Inferior parietal cortex (tissue), 1 donor: ENCODE results near the gene UBE3C.
"Not testable (repeated sequence)": the region's sequence is repeated elsewhere in the genome, so short reads cannot be mapped to it uniquely, and the experiment has no call there.

Experiments used
- DNase-seq: peaks from one replicate; pipeline ENCODE4 v3.0.0-alpha.2; 2016; ENCODE audit errors: extremely low spot score

Gene UBE3C

GRCh38 chr7:157130849-157131248 is 7.9 kb upstream of the UBE3C start:
- DNase-seq, result not testable (repeated sequence)

- DNase-seq, result no peak
Measured at GRCh38 chr7:157132796-157133195, 5.9 kb upstream of the UBE3C start.

- no peak for DNase-seq
Measured at GRCh38 chr7:157133304-157133703, 5.4 kb upstream of the UBE3C start.

- DNase-seq, result no peak
Measured at GRCh38 chr7:157136372-157136771, 2.4 kb upstream of the UBE3C start.

- peak; percentile 48 for DNase-seq
Measured at GRCh38 chr7:157138101-157138423, 664 bp upstream of the UBE3C start.

GRCh38 chr7:157139111-157139809 is 534 bp downstream of the UBE3C start:
- no peak for DNase-seq

- no peak for DNase-seq
Measured at GRCh38 chr7:157139810-157140510, 1.2 kb downstream of the UBE3C start.

- no peak for DNase-seq
Measured at GRCh38 chr7:157140511-157140905, 1.8 kb downstream of the UBE3C start.

- no peak for DNase-seq
Measured at GRCh38 chr7:157141525-157142060, 2.9 kb downstream of the UBE3C start.

- DNase-seq, result no peak
Measured at GRCh38 chr7:157143788-157144187, 5.1 kb downstream of the UBE3C start.

GRCh38 chr7:157149317-157149716 is 10.6 kb downstream of the UBE3C start:
- DNase-seq, result no peak

GRCh38 chr7:157150882-157151281 is 12.2 kb downstream of the UBE3C start:
- no peak for DNase-seq

GRCh38 chr7:157151626-157152339 is 13.1 kb downstream of the UBE3C start:
- no peak for DNase-seq

- DNase-seq, result no peak
Measured at GRCh38 chr7:157152391-157152937, 13.7 kb downstream of the UBE3C start.

GRCh38 chr7:157153260-157153659 is 14.5 kb downstream of the UBE3C start:
- no peak for DNase-seq

- no peak for DNase-seq
Measured at GRCh38 chr7:157155959-157156358, 17.2 kb downstream of the UBE3C start.

GRCh38 chr7:157158400-157158799 is 19.7 kb downstream of the UBE3C start:
- DNase-seq, result peak; percentile 66

GRCh38 chr7:157159537-157159936 is 20.8 kb downstream of the UBE3C start:
- DNase-seq, result not testable (repeated sequence)

GRCh38 chr7:157160433-157160832 is 21.7 kb downstream of the UBE3C start:
- no peak for DNase-seq

GRCh38 chr7:157165987-157166386 is 27.3 kb downstream of the UBE3C start:
- no peak for DNase-seq

GRCh38 chr7:157168571-157168970 is 29.8 kb downstream of the UBE3C start:
- no peak for DNase-seq

- DNase-seq, result no peak
Measured at GRCh38 chr7:157176771-157177170, 38.0 kb downstream of the UBE3C start.
